ENCODE results near the gene CGNL1. TPM values are rescaled to one million over a fixed set of nuclear protein-coding genes. Genes with fewer than 3 reads are reported as not detected.

Gene CGNL1
- polyA plus RNA-seq, 1 of the 3 experiments (the other 2 are of a cell fraction), result 0.23 TPM

GRCh38 chr15:57443486-57443885 is 67.2 kb downstream of the CGNL1 start:
- H2AFZ ChIP-seq (ENCODE audit: low read depth), result no peak overlapping the region
- H4K20me1 ChIP-seq (ENCODE audit: insufficient read depth), result no peaks in the 10 kb centered on the region
- WGBS (ENCODE audit: low lambda C conversion rate), result 92% methylated on average over 8 of the region's 8 CpGs
- H3K4me3 ChIP-seq (ENCODE audit: low read depth in 2 of 2, low read length in 1 of 2), result no peak overlapping the region
- peaks cover 7% of the 10 kb centered on the region for H3F3A ChIP-seq (replicated peaks; ENCODE audit: insufficient read depth)
- no peaks in the 10 kb centered on the region for H3K36me3 ChIP-seq (replicated peaks in 1 of 2; ENCODE audit: control insufficient read depth in 1 of 2, insufficient read depth in 2 of 2, low read length in 1 of 2)
- H3K9me3 ChIP-seq, result no peaks in the 10 kb centered on the region
- H3K4me1 ChIP-seq (ENCODE audit: control insufficient read depth in 1 of 2, insufficient read depth in 2 of 2, low read depth in 1 of 2, low read length in 1 of 2), result peaks cover 0 to 6% of the 10 kb centered on the region in 2 experiments; a peak in 1 of 4 replicates
- POLR2A ChIA-PET, result no interaction called here
- no peak overlapping the region for H3K9ac ChIP-seq
- H3K4me2 ChIP-seq, result no peak overlapping the region
- no peak overlapping the region for H3K27ac ChIP-seq (ENCODE audit: low read depth in 2 of 2, low read length in 1 of 2)
- TF ChIP-seq NRF1 (IDR thresholded peaks at IDR 0.05; ENCODE audit: low read depth, low read length) (no peak), IRF3 (IDR thresholded peaks at IDR 0.05; ENCODE audit: low read depth, low read length) (no peak), RFX5 (IDR thresholded peaks at IDR 0.05; ENCODE audit: low read length) (no peak), ELF1 (IDR thresholded peaks at IDR 0.05) (no peak)
- no peaks in the 10 kb centered on the region for H3K27me3 ChIP-seq (ENCODE audit: insufficient read depth)
- CTCF ChIA-PET, result interaction anchor here (0.7 kb wide), 1 partner anchor 98 kb away, joined by 3 read pairs; no protein-coding TSS in a partner anchor
- no peaks in the 10 kb centered on the region for H3K79me2 ChIP-seq (ENCODE audit: insufficient read depth)
- H3K9me2 ChIP-seq, result no peaks in the 10 kb centered on the region
- DNase-seq, result no peak

GRCh38 chr15:57444877-57445513 is 68.7 kb downstream of the CGNL1 start:
- TF ChIP-seq MXI1 (IDR thresholded peaks at IDR 0.05; ENCODE audit: low read depth, low read length), result no peak
- no peak for TF ChIP-seq GATA2 (CRISPR knock-in tag; IDR thresholded peaks at IDR 0.05)
- TF ChIP-seq TCF12 (IDR thresholded peaks at IDR 0.05), result no peak
- no peak for TF ChIP-seq USF1 (IDR thresholded peaks at IDR 0.05; ENCODE audit: borderline replicate concordance, low read depth)
- no peak for TF ChIP-seq ZBTB33 (IDR thresholded peaks at IDR 0.05; ENCODE audit: borderline replicate concordance, low read depth)
- TF ChIP-seq FOXM1 (IDR thresholded peaks at IDR 0.05; ENCODE audit: low read depth), result no peak
- TF ChIP-seq RFX5 (IDR thresholded peaks at IDR 0.05; ENCODE audit: low read length), result no peak
- TF ChIP-seq REST (IDR thresholded peaks at IDR 0.05; ENCODE audit: low read depth, low read length), result no peak
- no peak for TF ChIP-seq ELF1 (IDR thresholded peaks at IDR 0.05)
- TF ChIP-seq CHD2 (IDR thresholded peaks at IDR 0.05; ENCODE audit: low read length, partially characterized antibody), result no peak
- no peak for TF ChIP-seq RXRA (IDR thresholded peaks at IDR 0.05; ENCODE audit: borderline replicate concordance, low read depth)
- TF ChIP-seq MEF2A (IDR thresholded peaks at IDR 0.05; ENCODE audit: borderline replicate concordance, low read depth), result no peak
- ChIA-PET CTCF (interaction anchor here (0.9 to 1.2 kb wide), 3 partner anchors 8 to 82 kb away, joined by 3 read pairs; no protein-coding TSS in a partner anchor), POLR2A (no interaction called here)
- Histone ChIP-seq H3K4me2 (no peak overlapping the region), H3K27ac (ENCODE audit: low read depth in 2 of 2, low read length in 1 of 2) (no peak overlapping the region), H3K79me2 (ENCODE audit: insufficient read depth) (no peaks in the 10 kb centered on the region), H3F3A (replicated peaks; ENCODE audit: insufficient read depth) (peaks cover 7% of the 10 kb centered on the region), H3K9me3 (no peaks in the 10 kb centered on the region), H3K9me2 (no peaks in the 10 kb centered on the region), H3K4me3 (ENCODE audit: low read depth in 2 of 2, low read length in 1 of 2) (no peak overlapping the region), H2AFZ (ENCODE audit: low read depth) (no peak overlapping the region), H3K36me3 (replicated peaks in 1 of 2; ENCODE audit: control insufficient read depth in 1 of 2, insufficient read depth in 2 of 2, low read length in 1 of 2) (no peaks in the 10 kb centered on the region), H3K4me1 (ENCODE audit: control insufficient read depth in 1 of 2, insufficient read depth in 2 of 2, low read depth in 1 of 2, low read length in 1 of 2) (peaks cover 0 to 6% of the 10 kb centered on the region in 2 experiments; a peak in 1 of 4 replicates), H4K20me1 (ENCODE audit: insufficient read depth) (no peaks in the 10 kb centered on the region), H3K27me3 (ENCODE audit: insufficient read depth) (no peaks in the 10 kb centered on the region), H3K9ac (no peak overlapping the region)
- no peak for DNase-seq
- WGBS (ENCODE audit: low lambda C conversion rate), result 83% methylated on average over 5 of the region's 5 CpGs
